Measurements from ENCODE around the gene TOX4.
"Not testable (repeated sequence)": the region's sequence is repeated elsewhere in the genome, so short reads cannot be mapped to it uniquely, and the experiment has no call there.

TOX4 gene

DNA sequence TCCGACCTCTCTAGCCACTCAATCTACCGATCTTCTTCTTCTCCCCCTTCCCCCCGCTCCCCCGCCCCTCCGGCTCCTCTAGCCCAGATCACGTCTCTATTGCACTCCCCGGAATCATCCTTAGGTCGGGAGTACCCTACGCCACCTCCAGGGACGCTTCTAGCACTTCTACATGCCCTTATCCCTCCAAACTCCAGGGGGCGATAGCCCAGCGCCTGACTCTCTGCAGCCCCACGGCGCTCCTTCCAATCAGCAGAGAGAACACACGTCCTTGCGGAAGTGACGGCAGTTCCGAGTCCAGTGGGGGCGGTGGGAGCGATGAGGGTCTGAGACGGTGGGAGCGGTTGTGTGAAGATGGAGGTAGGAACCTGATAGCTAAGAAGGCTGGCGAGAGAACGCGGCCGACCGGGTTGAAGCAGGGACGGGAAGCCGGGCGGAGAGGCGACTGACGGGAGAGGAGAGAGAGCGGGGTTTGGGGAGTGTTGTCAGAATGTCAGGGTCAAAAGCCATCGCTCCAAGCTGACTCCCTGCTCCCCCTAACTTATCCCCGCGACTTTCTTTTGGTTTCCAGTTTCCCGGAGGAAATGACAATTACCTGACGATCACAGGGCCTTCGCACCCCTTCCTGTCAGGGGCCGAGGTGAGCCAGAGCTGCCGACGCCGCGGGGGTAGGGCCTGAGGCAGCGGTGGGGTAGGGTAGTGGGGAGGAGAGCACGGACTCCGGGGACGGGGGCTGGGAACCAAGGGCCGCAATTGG, at the start of gene TOX4, which contains the start of gene RAB2B:
TOX4 (plus strand) TSS at position 271 of the 757 bp plus-strand sequence; CDS start at position 355, 84 bp downstream.
RAB2B (minus strand) TSS at position 35 of the 757 bp plus-strand sequence. CDS start 87 bp downstream, outside the sequence.
- peak; percentile 97 for DNase-seq

- no peak for DNase-seq
These were observed 48.1 kb upstream of the TOX4 start for GRCh38 chr14:21428930-21429329.

- no peak for DNase-seq
These were observed 45.9 kb upstream of the TOX4 start for GRCh38 chr14:21431126-21431525.

DNA sequence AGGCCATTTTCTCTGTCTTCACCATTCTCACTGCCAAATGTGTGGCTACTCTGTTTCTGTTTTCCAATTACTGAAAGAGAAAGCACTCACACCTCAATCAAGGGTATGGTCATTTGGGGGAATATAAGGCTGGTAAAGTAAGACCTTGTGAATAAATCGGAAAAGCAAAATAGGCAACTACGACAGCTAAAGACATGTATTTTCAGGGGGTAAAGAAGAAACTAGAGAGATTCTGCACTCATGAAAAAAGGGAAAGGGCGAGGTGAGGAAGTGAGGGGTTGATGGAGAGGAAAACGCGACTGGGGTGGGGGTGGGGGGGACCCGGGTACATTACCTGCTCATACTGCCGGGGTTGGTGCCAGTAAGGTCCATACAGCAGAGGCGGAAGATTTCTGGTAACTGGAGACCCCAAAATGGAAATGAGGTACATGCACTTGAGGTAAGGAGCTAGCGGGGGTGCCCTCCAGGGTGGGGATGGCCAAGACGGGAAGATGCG, 40.4 kb upstream of the TOX4 start:
- no peak for DNase-seq

DNA sequence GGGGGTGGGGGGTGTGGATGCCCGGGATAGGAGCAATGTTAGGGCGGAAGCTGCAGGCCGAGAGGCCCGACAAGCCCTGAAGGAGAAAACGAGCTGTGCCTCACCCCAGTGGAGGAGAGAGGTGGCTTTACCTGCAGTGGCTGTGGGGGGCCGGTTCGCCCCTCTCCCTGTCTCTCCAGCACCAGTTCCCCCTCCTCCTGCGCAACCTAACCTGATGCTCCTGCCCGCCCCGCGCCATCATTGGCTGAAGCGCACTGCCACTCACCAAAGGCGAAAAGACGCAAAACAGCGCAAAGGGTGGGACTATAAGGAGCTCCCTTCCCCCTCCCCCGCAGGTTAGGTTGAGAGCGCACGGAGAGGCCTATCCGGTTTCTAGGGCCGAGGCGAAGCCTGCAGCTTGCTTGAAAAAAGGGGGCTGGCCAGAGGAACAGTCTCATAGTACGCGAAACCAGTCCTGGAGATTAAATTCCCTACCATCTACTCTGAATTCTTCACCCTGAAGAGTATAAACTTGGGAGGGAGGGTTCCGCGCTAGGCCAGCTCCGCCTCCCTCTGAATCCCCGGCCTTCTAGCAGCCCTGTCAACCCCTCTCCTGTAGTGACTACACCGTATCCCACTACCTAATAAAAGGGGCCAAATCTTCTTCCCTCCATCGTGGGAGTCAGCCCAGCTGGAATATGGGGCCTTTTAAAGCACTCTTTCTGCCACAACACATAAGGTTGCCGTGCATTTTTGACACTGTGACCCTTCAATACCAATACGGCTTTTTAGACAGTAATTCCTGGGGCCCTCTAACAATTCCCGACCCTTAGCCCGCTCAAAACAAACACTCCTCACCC, 39.7 kb upstream of the TOX4 start:
- DNase-seq: peak; percentile 98

DNA sequence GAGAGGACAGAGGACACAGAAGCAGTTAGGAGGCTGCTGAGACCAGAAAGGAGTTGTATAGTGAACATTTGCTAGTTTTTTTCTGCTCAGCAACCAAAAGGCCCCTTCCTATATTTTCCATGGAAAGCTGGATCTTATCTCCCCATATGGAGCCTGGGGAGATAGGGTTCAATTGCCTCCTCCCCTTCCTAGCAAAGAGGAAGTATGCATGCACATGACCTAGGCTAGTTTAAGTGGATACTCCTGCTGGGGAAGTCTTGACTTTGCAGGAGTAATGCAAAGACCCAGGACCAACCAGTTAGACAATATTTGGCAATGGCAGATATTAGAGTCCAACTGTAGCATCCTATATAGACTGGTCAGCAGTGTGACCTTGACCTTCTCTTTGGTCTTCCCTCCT, 36.1 kb upstream of the TOX4 start:
- DNase-seq: peak; percentile 75

DNA sequence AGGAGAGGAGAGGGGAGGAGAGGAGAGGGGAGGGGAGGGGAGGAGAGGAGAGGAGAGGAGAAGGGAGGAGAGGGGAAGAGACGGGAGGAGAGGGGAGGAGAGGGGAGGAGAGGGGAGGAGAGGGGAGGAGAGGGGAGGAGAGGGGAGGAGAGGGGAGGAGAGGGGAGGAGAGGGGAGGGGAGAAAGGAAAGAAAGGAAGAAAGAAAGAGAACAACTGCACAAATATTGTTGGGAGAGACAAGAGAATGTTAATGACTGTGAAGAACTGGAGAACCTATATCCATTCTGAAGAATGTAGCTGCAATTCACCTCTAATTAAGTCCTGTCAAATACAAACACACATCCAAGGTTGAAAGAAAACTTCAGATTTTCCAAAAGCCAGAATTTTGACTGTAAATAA, 34.3 kb upstream of the TOX4 start:
- not testable (repeated sequence) for DNase-seq

DNA sequence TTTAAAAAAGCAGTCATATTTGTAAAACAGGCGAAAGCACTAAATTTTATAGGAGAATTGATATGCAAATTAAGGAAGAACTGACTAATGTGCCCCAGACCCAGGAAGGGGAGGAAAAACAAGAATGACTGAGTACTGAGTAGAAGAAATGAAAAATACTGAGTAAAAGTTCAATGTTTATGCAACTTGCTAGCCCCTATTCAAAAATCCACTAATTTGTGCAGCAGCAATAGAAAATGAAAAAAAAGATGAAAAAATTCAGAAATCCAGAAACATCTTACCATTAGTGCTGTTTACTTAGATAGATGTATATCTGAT, 27.1 kb upstream of the TOX4 start:
- DNase-seq: no peak

DNA sequence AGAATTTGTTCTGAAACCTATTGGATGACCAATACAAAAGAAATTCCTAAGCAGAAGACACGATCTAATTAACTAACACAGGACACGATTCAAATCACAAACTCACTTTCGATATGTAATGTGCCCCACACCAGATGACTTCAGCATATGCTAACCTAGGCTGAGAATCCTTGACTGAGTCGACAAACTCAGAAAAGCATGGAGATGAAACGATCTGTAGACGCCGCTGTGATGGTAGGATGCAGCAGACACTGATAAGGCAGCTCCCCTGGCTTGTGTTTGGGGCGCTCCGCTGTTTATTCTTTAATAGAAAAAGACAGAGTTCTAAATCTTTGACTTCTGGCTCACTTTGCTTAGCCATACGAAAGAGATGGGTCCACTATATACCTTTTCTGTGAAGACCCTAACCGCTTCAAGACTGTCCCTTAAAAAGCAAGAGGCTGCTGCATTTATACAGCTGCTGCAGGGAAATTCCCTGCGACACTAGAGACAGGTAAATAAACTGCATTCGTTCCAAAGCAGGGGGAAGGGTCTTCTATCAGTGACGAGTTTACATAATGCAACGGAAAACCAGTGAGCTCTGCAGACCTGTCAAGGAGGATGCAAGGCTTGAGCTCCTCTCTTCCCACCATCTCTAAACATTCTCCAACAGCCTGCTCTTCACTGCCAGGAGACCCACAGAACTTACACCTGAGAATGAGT, 22.0 kb upstream of the TOX4 start:
- peak; percentile 34 for DNase-seq

GRCh38 chr14:21455592-21455911, 21.4 kb upstream of the TOX4 start:
- no peak for DNase-seq

DNA sequence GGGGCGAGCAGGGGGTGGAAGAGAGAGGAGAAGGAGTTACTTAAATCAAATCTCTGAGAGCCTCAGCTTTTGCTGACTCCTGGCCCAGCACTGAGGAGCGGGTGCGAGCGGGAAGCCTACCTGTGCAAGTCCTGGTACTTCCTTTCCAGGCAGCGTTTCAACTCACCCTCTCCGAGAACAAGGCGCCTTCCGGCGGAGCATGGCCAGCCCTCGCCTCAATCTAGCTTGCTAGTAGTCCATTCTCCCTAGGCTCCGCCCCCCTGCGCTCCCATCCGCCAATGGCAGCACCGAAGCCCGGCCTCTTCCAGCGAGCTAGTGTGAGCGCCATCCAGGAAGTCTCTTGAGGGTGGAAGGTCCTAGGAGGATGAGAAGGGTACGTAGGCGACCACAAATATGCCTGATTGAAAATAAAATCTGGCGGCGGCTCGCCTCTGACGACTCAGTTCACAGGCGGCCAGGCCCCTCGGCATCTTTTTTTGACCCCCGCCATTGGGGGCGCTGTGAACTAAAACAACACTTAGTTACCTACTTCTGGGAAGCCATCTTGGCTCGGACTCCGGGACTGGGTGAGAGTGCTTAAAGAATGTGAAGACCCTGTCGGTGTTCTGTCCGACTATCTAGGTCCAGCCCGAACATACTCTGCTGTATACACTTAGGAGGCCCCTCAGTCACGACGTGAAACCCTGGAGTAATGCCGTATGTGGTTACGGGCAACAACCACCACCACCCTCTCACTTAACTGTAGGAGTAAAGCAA, 20.9 kb upstream of the TOX4 start, which contains the start of gene CHD8:
CHD8 (minus strand) TSS at position 212 of the 756 bp plus-strand sequence. CDS start 24,480 bp downstream, outside the sequence.
- DNase-seq: peak; percentile 99

DNA sequence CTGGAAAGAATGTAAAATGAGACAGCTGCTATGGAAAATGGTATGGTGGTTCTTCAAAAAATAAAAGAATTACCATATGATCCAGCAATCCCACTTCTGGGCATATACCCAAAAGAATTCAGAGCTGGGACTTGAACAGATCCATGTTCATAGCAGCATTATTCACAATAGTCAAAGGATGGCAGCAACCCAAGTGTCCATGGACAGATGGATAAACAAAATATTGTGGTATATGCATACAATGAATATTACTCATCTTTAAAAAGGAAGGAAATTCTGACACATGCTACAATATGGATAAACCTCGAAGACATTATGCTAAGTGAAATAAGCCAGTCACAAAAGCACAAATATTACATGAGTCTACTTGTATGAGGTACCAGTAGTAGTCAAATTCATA, 9.4 kb upstream of the TOX4 start:
- no peak for DNase-seq

- peak; percentile 31 for DNase-seq
These were observed 1.1 kb upstream of the TOX4 start for GRCh38 chr14:21475767-21476522.

DNA sequence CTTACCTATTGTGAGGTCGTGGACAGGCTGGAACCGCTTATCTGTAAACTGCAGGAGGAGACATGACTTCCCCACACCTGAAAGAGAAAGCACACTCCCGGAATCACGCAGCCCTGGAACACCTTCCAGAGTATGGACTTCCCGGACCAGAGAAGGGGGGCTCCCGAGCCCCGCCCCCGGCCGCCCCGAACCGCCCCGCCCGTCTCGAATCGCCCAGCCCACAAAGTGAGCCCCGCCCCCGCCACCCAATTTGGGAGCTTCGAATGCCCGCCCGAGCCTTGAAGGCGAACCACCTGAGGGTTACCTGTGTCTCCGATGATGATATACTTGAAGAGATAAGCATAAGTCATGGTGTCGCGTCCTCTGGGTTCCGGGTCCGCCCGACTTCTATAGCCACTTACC, 471 bp upstream of the TOX4 start:
- no peak for DNase-seq

GRCh38 chr14:21486640-21487087, 9.7 kb downstream of the TOX4 start:
- no peak for DNase-seq

DNA sequence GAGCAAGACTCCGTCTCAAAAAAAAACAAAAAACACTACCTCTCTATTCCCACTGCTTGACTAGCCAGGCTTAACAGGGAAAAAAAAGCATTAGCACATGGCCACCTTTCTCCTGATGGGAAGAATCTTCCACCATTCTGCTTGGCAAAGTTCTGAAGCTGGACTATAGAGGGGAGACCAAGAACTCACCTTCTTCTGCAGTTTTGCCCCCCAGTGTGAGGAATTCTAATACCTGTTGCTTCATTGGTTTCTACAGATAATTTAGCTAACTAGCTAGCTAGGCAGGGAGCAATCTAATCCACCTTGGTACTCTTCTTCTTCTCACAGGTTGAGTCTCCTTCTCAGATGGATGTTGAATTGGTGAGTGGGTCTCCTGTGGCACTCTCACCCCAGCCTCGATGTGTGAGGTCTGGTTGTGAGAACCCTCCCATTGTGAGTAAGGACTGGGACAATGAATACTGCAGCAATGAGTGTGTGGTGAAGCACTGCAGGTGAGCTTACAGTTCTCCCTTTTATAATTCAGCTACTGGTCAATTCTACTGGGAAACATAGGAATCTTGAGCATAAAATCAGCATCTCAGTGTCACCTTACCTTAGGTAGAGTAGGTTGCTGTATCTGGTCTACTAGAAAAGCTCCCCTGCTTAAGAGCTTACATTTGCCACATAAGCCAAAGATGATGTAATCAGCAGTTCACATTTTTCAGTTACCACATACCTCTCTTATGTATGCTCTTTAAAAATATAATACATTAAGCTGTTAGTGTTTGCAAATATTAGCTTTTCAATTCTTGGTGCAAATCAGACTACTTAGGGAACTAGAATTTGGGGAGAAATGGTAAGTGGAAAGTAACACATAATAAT, 18.1 kb downstream of the TOX4 start:
- DNase-seq: peak; percentile 43

DNA sequence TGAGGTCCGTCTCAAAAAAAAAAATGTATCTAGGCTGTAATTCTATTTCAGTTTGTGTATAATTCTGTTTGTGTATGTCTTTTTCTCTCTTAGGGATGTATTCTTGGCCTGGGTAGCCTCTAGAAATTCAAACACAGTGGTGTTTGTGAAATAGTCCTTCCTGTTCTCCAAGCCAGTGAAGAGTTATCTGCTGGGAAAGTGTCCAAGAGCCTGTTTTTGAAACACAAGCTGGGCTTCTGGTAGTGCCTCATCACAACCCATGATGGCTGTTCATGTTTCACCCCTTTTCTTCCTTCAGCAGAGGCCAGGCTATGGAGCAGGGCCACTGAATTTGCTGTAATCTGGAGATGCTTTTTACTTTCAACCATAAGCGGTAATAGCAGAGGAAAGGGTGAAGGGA, 19.5 kb downstream of the TOX4 start:
- DNase-seq: no peak

DNA sequence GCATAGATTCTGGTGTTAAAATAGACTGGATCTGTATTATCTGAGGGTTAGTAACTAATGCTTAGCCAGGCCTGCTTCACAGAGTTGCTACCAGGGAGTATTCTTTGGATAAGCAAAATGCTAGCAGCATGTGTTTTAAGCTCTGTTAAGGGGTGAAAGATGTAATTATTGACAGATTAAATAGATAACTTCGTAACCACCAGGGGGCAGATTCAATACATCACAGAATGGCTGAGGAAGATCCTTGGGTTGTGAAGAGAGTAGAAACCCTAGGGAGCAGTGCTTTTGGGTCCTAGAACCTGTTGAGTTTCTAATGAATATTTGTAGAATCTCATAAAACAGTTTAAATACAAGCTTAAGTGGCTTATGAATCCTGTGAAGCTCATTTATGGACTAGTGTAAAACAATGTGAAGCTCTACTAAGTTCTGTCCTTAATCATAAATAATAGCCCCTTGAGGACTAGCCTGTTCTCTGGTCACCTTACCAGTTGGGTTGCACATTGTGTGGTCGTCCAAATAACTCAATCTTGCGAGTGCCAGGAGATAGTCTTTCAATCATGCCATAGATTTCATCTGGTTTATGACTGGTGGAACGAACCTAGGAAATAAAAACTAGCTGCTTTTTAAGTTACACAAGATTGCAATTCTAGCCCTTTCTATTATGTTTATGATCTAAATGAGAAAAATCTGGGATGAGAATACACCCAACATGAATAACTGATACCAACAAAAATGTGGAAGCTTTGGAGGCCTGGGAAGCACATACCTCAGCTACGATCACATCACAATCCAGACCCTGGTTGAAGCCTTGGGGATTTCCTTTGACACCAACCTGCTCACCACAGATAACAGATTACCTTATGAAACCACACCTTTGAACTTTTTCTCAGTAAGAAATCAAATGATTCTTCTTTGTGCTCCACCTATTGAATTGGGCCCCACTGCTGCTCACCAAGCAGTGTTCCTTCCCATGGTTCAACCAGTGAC, 21.8 kb downstream of the TOX4 start:
- DNase-seq: peak; percentile 70

GRCh38 chr14:21501568-21501967, 24.6 kb downstream of the TOX4 start:
- no peak for DNase-seq

Data from OCI-M1 (cell line).